HTR-8/SVneo (cell line): Measurements from ENCODE around the gene RGS4.
"Not testable (repeated sequence)": the region's sequence is repeated elsewhere in the genome, so short reads cannot be mapped to it uniquely, and the experiment has no call there.

Experiments
- DNase-seq: peaks from one replicate; pipeline ENCODE4 v3.0.0; 2011; ENCODE audit warnings: low spot score, mixed read lengths; ENCODE audit not compliant: insufficient read length
- FAIRE-seq: peaks from 2 replicates; lab custom pipeline; 2011; peaks lifted over from hg19 to GRCh38; lab: Jason Lieb, UNC

RGS4 gene

DNA sequence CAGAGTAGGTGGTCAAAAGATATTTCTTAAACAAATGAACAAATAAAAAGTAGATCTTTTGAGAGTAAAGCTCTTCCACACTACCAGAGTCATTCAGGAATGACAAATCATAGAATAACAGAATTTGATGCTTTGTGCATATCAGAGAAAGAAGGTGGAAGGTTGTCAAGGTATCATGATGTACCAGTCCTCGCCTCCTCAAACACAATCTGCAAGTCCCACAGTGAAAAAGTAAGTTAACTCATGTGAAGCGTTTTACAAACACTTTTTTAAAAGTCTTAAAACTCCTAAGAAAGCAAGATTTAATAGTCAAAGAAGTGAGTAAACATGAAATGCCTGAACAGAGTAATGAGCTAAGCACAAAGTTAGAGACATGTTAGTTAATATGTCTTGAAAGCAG, 2.5 kb upstream of the RGS4 start:
- FAIRE-seq = no peak
- no peak for DNase-seq

DNA sequence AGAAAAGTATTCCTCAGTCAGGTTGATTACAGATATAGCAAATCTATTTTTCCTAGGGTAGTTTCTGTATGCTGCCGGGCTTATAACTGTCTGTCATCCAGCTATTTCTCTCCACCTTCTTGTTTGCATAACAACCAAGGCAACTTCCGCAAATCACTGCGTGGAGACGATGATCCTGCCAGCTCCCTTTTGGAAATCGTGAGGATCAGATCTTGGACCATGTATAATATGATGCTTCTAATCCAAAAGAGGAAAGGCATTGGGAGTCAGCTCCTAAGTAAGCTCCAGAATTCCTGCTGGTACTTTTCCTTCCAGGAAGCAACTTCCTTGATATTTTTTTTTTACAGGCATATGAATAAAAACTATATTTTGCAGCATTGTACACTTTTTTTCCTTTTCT, 445 bp upstream of the RGS4 start:
- DNase-seq = no peak
- no peak for FAIRE-seq

DNA sequence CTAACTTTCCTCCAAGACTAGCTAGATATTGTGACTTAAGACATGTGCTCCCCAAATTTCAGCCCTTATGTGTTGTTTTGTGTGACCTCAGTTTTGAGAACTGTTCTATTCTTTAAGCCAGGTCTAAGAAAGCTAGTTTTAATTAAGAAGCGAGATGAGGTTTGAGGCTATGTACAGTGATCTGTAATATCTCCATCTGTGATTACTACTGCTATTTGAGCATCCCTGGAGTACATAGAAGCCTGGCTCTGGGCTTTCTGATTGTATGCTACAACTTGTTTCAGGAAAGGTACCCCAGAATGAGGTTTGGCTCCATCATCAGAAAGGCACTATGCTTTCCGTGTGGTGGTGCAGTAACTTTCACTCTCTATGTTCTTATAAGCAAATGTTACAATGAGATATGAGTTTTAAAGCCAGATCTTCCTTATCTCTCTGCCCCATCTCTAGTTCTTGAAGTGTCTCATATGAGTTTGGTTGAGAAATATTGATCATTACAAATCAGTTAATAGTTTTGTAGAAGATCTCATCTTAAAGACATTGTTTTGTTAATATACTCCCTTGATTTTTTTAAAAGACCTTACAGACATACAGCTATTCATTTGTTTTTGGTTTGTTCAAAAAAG, 605 bp downstream of the RGS4 start:
- no peak for FAIRE-seq
- no peak for DNase-seq

DNA sequence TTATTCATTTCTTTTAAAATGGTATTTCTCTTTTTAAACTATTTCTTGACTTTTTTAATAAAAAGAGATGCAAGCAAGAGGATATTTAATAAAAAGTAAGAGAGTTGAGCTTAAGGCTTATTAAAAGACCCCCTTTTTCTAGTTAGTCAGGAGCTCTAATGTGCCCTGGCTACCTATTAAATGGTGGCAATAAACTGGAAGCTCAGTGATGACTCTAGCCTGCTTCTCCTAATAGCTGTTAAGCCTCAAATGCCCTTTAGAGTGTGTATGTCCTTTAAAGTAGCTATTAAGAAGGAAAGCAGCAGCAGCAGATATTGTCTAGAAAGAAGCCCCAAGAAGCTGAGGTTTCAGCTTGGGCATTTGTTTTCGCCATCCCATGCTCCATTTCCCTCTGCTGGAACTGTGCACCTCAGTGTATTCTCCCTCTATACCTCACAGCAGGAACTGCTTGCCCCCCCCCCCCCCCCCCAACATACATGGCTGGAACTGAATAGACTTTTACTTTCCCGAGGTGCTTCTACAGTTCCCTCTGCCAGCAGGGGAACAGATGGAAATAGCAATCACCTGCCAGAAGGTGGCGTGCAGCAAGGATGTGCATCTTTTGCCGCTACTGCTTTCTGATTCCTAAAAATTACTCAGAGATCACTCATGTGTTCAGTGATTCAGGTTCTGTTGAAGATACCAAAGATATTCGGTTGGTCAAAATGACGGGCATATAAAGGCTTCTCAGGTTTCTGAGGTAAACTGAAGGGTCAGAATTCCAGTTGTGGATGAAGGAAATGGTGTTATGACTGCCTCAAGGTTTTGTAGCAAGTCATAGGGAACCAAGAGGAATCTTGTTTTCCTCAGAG, 2.5 kb downstream of the RGS4 start:
- FAIRE-seq = peak; percentile 79
- peak; percentile 47 for DNase-seq

DNA sequence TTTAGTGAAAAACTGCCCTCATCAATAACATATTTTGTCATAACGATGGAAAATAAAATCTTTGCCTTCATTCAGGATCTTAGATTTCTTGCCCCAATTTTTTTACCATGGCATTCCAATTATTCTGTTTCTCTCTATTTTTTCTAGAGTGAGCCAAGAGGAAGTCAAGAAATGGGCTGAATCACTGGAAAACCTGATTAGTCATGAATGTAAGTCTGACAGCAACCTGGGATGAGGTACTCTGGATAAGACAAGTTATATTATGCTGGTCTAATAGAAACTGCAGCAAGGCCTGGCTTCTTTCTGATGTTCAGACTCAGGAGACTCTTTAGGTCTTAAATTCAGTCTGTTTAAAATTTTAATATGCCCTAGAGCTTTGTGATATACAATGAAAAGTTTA, 3.5 kb downstream of the RGS4 start:
- FAIRE-seq = no peak

DNA sequence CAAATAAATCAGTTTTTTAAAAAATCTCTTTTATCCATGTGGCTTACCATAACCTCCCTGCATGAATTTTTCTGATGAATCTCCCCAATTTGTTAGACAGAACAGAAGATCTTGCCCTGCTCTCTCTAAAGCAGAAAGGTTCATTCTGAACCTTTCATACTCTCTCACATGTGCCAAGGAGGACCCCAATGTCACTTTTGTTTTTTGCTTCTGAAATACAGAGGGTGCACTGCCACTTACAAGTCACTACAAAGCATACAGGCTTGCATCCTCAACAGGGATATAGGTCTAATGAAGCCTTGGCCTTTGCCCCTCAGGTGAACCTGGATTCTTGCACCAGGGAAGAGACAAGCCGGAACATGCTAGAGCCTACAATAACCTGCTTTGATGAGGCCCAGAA, 4.8 kb downstream of the RGS4 start:
- FAIRE-seq = no peak

More for the DNA sequence above, 3.5 kb downstream of the RGS4 start:
- no peak for DNase-seq

DNA sequence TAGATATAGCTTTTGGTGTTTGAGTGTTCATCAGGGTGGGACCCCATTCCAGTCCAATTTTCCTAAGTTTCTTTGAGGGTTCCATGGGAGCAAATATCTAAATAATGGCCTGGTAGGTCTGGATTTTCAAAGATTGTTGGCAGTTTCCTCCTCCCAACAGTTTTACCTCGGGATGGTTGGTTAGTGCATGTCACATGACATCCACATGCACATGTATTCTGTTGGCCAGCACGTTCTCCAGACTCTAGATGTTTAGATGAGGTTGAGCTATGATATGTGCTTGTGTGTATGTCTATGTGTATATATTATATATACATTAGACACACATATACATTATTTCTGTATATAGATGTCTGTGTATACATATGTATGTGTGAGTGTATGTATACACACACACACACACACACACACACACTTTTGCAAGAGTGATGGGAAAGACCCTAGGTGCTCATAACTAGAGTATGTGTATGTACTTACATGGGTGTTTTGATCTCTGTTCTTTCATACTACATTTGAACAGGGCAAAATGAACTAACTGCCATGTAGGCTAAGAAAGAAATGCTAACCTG, 5.6 kb downstream of the RGS4 start:
- DNase-seq = no peak
- no peak for FAIRE-seq

More for the DNA sequence above, 4.8 kb downstream of the RGS4 start:
- DNase-seq = no peak

DNA sequence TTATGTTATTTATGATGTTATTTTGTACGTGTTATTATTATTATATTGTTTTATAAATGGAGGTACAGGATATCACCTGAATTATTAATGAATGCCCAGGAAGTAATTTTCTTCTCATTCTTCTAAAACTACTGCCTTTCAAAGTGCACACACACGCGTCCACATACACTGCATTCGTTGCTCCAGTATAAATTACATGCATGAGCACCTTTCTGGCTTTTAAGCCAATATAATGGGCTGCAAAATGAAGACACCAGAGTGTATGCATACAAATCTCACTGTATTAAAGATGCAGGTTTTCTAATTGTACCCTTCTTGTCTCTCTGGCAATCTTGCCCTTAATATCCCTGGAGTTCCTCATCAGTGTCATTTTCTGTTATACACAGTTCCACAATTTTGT, 6.9 kb downstream of the RGS4 start:
- FAIRE-seq = no peak

DNA sequence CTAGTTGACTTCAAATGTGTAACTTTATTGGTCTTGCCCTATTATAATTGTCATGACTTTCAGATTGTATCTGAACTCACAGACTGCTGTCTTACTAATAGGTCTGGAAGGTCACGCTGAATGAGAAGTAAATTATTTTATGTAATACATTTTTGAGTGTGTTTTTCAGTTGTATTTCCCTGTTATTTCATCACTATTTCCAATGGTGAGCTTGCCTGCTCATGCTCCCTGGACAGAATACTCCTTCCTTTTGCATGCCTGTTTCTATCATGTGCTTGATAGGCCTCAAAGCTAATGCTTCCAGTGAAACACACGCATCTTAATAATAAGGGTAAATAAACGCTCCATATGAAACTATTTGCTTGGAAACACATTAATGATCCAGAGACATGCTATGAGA, 7.3 kb downstream of the RGS4 start:
- DNase-seq = no peak
- FAIRE-seq = no peak

More for the DNA sequence above, 6.9 kb downstream of the RGS4 start:
- DNase-seq = no peak

DNA sequence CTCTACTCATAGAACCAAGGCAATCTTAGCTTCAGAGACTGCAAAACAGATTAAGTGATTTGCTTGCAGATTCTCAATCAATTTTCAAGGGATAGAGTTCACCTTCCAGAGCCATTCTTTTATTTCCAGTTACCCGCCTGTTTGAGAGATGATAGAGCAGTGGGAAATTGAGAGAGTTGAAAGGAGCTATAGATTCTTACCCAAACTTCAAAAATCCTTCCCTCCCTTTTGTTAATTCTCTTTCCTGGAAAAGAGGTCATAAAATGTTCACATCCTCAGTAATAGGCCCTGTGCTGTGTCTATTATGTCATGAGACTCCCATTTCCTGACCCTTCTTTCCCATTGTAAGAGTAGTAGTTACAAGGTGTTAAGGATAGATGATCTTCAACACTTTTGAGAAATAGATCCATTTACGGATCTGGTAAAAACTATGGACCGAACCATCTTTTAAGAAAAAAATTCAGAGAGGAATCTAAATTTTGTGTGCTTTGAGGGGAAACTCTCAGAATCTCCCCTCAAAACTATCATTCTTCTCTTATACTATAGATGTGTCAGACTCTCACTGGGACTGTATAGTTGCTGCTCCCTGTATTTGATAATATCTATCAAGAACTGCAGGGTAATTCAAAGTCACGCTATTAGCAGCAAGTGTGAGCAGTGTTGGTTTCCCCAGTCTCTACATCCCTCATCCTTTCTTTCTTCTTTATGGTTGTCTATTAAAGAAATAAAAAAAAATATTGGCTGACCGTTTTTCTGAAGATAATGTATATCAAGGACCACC, 8.0 kb downstream of the RGS4 start:
- no peak for FAIRE-seq
- DNase-seq = no peak

DNA sequence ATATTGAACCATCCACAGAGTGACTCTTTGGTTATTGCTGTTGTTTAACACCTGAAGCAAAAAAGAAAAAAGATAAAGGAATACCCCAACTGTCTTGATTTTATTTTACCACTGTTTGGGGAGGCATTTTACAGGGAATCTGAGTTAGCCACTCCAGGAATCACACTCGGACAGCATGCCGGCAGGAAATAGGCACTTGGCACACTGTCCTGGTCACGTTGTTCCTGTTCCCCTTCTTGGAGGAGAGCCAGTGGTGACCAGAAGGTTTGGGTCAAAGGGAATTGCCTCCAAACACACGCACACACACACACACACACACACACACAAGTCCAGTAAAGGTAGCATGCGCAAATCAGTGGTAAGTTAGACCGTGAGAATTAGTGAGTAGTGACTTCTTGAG, 13.8 kb downstream of the RGS4 start:
- no peak for DNase-seq
- no peak for FAIRE-seq

DNA sequence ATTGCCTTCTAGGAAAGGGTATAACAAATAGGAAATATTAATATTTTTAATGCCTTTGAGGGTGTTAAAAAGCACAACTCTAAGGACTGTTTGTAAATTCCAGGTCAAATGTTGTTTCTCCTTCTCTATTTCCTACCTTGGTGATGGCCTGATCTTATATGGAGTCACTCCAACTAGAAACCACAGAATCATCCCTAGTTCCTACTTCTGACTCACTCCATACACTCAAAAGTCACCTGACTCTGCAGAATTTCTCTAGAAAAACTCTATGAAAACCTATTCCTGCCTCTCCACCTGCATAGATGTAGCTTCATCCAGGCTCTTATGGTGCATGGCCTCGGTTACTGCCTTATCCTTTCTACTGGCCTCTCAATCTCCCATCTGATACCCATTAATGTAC, 14.5 kb downstream of the RGS4 start:
- no peak for FAIRE-seq

DNA sequence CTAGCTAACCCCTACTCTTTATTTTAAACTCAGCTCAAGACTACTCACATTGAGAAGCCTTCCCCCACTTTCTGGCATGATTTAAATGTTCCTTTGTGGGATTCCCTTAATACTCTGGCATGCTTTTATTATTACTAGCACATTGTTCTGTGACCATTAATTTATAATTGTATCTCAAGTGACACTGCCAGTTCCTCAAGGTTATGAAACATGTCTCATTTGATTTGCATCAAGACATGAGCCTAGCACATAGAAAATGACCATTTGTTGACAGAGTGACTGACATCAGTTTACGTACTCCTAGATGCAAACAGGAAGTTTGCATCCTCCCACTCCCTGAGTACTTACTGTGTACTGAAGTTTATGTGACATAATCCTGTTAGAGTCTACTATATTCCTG, 15.2 kb downstream of the RGS4 start:
- no peak for FAIRE-seq
- no peak for DNase-seq

More for the DNA sequence above, 14.5 kb downstream of the RGS4 start:
- DNase-seq = no peak

DNA sequence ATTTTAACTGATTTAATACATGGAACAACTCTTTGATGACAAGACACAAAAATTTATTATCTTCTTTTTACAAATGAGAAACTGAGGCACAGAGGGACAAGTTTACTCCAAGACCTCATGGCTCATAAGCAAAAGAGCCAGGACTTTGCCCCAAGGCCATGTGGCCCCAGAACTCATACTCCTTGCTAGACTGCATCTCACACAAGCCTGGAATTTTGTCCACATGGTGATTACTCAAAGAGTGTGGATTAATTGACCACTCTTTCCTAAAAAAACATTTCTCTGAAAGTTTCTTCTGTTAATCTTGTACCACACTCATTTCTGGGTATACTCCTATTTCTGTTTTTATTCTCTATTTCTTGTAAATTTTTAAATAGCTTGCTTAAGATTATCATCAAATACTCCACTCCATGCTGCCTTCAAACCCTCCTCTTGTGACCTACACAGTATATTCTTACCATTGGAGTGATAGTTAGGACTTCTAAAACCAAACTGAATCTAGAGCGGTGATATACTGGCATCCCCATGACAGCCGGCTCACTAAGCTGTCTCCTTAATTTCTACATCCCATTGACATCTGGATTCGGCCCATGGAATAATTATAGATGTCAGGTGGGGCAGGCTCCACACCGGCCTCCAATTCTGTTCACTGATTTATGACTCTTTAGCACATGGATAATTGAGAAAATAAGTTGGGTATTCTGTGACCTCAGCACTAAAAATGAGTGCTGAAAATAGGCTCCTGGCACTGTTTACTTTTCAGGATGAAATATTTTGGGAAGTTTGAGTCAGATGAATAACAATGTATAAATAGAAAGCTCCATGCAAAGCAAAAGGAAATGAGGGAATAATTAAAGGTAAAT, 16.1 kb downstream of the RGS4 start:
- FAIRE-seq (no peak), DNase-seq (no peak)

DNA sequence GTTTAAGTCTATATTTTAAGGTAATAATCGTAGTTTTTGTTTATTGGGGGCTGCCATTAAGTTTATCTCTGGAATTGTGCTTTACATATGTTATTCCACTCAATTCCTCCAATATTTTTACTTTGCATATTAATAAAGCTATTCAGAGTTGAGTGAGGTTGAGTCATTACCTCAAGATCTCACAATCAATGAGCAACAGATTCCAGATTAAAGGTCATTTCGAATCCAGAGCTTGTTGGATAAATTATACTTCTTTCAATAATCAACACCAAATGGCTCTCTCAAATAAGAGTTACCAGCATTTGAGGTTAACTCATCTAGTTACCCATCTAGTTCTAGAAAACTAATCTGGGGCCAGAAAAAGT, 16.7 kb downstream of the RGS4 start:
- FAIRE-seq (no peak), DNase-seq (no peak)

DNA sequence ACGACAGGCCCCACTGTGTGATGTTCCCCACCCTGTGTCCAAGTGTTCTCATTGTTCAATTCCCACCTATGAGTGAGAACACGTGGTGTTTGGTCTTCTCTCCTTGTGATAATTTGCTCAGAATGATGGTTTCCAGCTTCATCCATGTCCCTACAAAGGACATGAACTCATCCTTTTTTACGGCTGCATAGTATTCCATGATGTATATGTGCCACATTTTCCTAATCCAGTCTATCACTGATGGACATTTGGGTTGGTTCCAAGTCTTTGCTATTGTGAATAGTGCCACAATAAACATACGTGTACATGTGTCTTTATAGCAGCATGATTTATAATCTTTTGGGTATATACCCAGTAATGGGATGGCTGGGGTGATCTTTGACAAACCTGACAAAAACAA, 20.0 kb downstream of the RGS4 start:
- not testable (repeated sequence) for FAIRE-seq, DNase-seq

DNA sequence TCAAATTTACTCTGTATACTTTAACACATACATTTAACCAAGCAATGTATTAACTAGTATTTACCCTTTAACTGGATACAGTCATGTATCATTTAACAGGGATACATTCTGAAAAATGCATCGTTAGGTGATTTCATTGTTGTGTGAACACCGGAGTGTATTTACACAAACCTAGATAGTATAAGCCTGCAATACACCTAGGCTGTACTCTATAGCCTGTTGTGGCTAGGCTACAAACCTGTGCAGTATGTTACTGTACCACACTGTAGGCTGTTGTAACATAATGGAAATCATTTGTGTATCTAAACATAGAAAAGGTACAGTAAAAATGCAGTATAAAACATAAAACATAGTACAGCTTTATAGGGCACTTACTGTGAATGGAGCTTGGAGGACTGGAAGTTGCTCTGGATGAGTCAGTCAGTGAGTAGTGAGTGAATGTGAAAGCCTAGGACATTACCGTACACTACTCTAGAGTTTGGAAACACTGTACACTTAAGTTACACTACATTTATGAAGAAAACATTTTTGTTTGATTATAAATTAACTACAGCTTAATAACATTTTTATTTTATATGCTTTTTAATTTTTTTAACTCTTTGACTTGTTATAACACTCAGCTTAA, 21.3 kb downstream of the RGS4 start:
- FAIRE-seq (no peak), DNase-seq (no peak)

DNA sequence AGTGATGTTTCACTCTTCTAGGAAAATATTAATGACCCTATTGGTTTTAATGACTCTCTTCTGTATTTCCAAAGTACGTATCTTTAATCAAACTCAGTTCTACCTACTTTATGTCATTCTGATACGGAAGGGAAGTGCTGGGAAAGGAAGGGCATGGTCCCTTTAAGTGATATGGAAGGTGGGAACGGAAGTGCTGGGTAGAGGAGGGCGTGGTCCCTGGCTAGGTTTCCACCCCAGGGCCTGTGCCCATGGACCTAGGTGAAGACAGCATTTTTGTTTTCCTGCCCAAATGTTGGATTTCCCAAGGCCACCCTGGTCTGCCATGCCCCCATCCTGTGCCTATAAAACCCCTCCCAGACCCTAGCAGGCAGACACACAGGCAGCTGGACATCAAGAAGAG, 24.0 kb downstream of the RGS4 start:
- DNase-seq = no peak
- no peak for FAIRE-seq

DNA sequence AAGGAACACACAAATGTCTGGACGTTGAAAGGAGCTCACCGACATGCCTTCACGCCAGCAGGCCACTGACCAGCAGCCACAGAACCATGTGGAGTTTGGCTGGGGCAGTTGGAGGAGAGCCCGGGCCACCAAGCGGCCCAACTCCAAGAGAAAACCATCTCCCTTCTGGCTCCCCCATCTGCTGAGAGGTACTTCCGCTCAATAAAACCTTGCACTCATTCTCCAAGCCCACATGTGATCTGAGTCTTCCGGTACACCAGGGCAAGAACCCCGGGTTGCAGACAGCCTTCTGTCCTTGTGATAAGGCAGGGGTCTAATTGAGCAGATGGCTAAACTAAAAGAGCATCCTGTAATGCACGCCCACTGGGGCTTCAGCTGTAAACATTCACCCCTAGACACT, 24.4 kb downstream of the RGS4 start:
- no peak for FAIRE-seq
- no peak for DNase-seq
